GM12801 (cell line): ENCODE data around the gene RAB14.

Experiments used
- TF ChIP-seq, protein P1 (sequence below): IDR thresholded peaks from one replicate; pipeline ENCODE4 v1.5.1; 2011; ENCODE audit warnings: control low read depth; ENCODE audit not compliant: insufficient read length; ENCODE audit errors: extremely low read depth

Gene RAB14

DNA sequence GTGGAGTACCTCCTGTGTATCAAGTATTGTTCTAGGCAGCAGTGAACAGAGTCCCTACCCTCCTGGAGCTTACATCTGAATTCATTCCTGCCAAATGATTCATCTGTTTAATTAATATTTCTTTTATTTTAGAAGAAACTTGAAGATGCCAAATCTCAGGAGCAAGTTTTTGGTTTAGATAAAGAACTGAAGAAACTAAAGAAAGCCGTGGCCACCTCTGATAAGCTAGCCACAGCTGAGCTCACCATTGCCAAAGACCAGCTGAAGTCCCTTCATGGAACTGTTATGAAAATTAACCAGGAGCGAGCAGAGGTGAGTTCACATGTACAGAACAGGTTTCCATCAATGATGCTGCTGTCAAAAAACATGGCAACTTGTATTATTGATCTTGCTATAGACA is 57.9 kb downstream of the RAB14 start:
- TF ChIP-seq, protein P1, sequence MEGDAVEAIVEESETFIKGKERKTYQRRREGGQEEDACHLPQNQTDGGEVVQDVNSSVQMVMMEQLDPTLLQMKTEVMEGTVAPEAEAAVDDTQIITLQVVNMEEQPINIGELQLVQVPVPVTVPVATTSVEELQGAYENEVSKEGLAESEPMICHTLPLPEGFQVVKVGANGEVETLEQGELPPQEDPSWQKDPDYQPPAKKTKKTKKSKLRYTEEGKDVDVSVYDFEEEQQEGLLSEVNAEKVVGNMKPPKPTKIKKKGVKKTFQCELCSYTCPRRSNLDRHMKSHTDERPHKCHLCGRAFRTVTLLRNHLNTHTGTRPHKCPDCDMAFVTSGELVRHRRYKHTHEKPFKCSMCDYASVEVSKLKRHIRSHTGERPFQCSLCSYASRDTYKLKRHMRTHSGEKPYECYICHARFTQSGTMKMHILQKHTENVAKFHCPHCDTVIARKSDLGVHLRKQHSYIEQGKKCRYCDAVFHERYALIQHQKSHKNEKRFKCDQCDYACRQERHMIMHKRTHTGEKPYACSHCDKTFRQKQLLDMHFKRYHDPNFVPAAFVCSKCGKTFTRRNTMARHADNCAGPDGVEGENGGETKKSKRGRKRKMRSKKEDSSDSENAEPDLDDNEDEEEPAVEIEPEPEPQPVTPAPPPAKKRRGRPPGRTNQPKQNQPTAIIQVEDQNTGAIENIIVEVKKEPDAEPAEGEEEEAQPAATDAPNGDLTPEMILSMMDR, result no peak

DNA sequence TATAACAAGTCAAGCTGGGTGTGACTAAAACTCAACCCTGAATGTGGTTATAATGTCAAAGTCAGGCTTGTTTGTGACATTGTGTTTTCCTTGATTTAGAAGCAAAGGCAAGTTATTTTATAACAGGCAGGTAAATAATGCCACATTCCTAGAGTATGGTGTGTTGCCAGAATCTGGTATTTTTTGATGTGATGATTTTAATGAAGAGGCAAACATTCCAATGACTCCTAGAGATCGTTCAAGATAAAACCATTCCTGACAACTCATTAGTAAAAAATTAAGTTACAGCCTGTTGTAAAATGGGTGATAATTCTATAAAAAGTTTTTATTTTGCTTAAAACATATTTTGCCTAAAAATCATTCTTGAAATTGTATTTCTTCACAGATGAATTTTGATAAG is 60.0 kb downstream of the RAB14 start:
- TF ChIP-seq, protein P1, result no peak

- TF ChIP-seq, protein P1, result no peak
Measured at GRCh38 chr9:121141306-121141705, 60.4 kb downstream of the RAB14 start.

DNA sequence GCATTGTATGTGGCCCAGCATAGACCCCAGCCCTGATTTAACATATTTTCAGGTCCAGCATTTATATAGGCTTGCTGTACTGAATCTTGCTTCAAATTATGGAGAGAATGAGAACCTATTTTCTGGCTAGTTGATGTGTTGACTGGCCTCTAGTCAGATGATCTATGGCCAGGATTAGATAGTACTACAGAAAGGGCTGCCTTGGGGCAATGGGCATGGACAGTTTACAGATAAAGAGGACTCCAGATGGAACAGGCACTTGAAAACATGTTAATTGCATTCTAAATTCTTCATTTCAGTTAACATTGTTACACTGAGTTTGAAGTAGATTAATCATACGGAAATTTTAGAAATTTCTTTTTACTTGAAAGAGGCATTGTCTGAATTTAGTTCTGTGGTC is 61.5 kb downstream of the RAB14 start:
- TF ChIP-seq, protein P1, result no peak

DNA sequence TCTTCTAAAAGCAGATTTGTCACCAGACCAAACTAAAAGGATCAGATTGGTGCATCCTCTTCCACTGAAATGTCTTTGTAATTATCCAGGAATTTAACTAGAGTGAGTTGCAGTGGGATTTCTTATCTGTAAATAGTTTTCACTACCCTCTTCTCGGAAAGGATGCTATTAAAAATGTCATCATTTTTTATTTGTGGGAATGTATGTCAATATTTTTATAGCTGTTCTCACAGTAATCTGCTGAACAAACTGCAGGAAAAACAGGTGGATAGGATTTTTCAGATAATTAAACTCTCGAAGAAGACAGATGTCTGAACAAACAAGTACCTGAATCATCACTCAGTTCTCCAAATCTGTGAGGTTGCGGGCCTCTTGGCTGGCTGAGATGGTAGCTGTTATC is 62.7 kb downstream of the RAB14 start:
- TF ChIP-seq, protein P1, result no peak

- TF ChIP-seq, protein P1, result no peak
Measured at GRCh38 chr9:121138561-121138960, 63.1 kb downstream of the RAB14 start.

GRCh38 chr9:121135642-121136041 is 66.0 kb downstream of the RAB14 start:
- TF ChIP-seq, protein P1, result no peak
